T-helper 1 cell treated with Interleukin-12 subunit alpha and Interleukin-12 subunit beta and Interleukin-4 antibody, amounts not matched to agents 30 μg/mL and 1 μg/mL, for 36 hours (primary cell): ENCODE data around the gene GAREM1.
"Not testable (repeated sequence)": the region's sequence is repeated elsewhere in the genome, so short reads cannot be mapped to it uniquely, and the experiment has no call there.

ENCODE experiments used
- H3K27ac Mint-ChIP-seq: one replicate; pipeline ENCODE4 v1.8.0; 2021; ENCODE audit warnings: mild to moderate bottlenecking, mixed read lengths
- H3K27me3 Mint-ChIP-seq: one replicate; pipeline ENCODE4 v1.8.0; 2021; ENCODE audit warnings: low read depth, mixed read lengths
- H3K36me3 Mint-ChIP-seq: one replicate; pipeline ENCODE4 v1.8.0; 2021; ENCODE audit warnings: low read depth, mixed read lengths
- H3K4me1 Mint-ChIP-seq: one replicate; pipeline ENCODE4 v1.8.0; 2021; ENCODE audit warnings: low read depth, mixed read lengths
- H3K4me3 Mint-ChIP-seq: one replicate; pipeline ENCODE4 v1.8.0; 2021; ENCODE audit warnings: mild to moderate bottlenecking, moderate library complexity, mixed read lengths
- H3K9me3 Mint-ChIP-seq: one replicate; pipeline ENCODE4 v1.8.0; 2021; ENCODE audit warnings: mixed read lengths

The GAREM1 gene

DNA sequence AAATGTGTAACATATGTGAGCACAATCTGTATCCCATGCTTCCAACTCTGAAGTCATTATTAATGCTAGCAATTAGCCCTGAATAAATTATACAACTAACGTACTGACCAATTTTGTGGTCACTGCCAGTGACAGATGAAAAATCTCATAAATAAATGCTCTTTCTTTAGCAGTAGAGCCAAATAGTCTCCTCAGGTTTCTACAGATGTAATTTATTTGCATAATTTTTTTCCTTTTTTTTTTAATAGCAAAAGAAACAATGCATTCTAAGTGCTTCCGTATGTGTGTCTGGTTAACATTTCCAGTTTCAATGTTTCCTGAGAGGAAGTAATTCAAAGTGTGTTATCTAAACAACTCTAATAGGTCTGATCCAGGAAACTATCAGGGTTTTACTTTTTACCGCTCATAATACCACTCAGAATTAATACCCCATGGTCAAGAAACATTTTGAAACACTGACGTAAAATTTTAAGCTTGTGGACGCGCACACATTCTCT is 172.5 kb downstream of the GAREM1 start:
- Mint-ChIP-seq H3K36me3 (no peaks in the 10 kb centered on the region), H3K9me3 (no peaks in the 10 kb centered on the region), H3K27ac (no peak overlapping the region), H3K27me3 (no peaks in the 10 kb centered on the region), H3K4me1 (peaks cover 2% of the 10 kb centered on the region), H3K4me3 (no peak overlapping the region)

GRCh38 chr18:32297579-32298170 is 173.0 kb downstream of the GAREM1 start:
- H3K4me1 Mint-ChIP-seq, result peaks cover 2% of the 10 kb centered on the region
- no peaks in the 10 kb centered on the region for H3K27me3 Mint-ChIP-seq
- no peak overlapping the region for H3K27ac Mint-ChIP-seq
- no peaks in the 10 kb centered on the region for H3K36me3 Mint-ChIP-seq
- no peak overlapping the region for H3K4me3 Mint-ChIP-seq
- H3K9me3 Mint-ChIP-seq, result no peaks in the 10 kb centered on the region

DNA sequence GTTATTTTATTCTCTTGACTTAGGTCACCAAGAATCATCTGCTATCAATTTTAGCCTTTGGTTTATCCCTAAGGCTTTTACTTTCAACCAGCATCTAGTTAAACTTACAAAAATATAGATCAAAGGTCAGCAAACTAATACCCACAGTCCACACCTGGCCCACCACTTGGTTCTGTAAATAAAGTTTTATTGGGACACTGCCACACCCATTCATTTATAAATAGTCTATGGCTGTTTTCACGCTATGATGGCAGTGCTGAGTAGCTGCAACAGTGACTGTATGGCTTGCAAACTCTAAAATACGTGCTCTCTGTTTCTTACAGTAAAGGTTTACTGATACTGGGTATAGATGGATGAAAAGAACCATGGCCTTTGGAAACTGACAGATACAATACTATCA is 173.8 kb downstream of the GAREM1 start:
- Mint-ChIP-seq H3K4me3 (no peak overlapping the region), H3K27ac (no peak overlapping the region), H3K36me3 (no peaks in the 10 kb centered on the region), H3K4me1 (no peaks in the 10 kb centered on the region), H3K27me3 (no peaks in the 10 kb centered on the region), H3K9me3 (no peaks in the 10 kb centered on the region)

DNA sequence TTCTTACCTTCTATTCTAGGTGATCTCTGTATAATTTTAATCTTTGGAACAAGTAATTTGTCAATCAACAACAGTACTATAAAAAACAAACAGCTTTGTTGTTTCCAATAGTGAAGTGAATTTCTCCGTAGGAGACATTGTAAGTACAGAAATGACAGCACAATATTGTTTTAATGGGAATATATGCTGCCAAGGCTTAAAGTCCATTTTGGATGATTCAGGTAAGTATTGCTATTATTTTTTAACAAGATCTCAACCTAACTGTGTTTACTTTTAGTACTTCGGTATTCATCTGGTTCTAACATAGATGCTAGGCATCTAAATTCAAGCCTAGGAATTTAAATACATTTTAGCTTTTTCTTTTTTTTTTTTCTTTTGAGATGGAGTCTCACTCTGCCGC is 175.1 kb downstream of the GAREM1 start:
- no peaks in the 10 kb centered on the region for H3K27me3 Mint-ChIP-seq
- no peak overlapping the region for H3K4me3 Mint-ChIP-seq
- H3K4me1 Mint-ChIP-seq, result no peaks in the 10 kb centered on the region
- no peak overlapping the region for H3K27ac Mint-ChIP-seq
- H3K9me3 Mint-ChIP-seq, result no peaks in the 10 kb centered on the region
- H3K36me3 Mint-ChIP-seq, result no peaks in the 10 kb centered on the region

GRCh38 chr18:32293107-32293506 is 177.6 kb downstream of the GAREM1 start:
- no peak overlapping the region for H3K4me3 Mint-ChIP-seq
- no peaks in the 10 kb centered on the region for H3K9me3 Mint-ChIP-seq
- H3K36me3 Mint-ChIP-seq, result no peaks in the 10 kb centered on the region
- H3K27me3 Mint-ChIP-seq, result no peaks in the 10 kb centered on the region
- H3K27ac Mint-ChIP-seq, result no peak overlapping the region
- no peaks in the 10 kb centered on the region for H3K4me1 Mint-ChIP-seq

DNA sequence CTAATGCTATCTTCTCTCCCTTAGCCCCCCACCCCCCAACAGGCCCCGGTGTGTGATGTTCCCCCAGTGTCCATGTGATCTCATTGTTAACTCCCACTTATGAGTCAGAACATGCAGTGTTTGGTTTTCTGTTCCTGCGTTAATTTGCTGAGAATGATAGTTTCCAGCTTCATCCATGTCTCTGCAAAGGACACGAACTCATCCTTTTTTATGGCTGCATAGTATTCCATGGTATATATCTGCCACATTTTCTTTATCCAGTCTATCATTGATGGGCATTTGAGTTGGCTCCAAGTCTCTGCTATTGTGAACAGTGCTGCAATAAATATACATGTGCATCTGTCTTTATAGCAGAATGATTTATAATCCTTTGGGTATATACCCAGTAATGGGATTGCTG is 179.1 kb downstream of the GAREM1 start:
- not testable (repeated sequence) for H3K27me3 Mint-ChIP-seq, H3K27ac Mint-ChIP-seq, H3K4me1 Mint-ChIP-seq, H3K9me3 Mint-ChIP-seq, H3K36me3 Mint-ChIP-seq, H3K4me3 Mint-ChIP-seq

- H3K4me1 Mint-ChIP-seq, result no peaks in the 10 kb centered on the region
- H3K27me3 Mint-ChIP-seq, result no peaks in the 10 kb centered on the region
- H3K9me3 Mint-ChIP-seq, result no peaks in the 10 kb centered on the region
- no peaks in the 10 kb centered on the region for H3K36me3 Mint-ChIP-seq
- H3K4me3 Mint-ChIP-seq, result no peak overlapping the region
- no peak overlapping the region for H3K27ac Mint-ChIP-seq
Measured at GRCh38 chr18:32290810-32291209, 179.9 kb downstream of the GAREM1 start.

DNA sequence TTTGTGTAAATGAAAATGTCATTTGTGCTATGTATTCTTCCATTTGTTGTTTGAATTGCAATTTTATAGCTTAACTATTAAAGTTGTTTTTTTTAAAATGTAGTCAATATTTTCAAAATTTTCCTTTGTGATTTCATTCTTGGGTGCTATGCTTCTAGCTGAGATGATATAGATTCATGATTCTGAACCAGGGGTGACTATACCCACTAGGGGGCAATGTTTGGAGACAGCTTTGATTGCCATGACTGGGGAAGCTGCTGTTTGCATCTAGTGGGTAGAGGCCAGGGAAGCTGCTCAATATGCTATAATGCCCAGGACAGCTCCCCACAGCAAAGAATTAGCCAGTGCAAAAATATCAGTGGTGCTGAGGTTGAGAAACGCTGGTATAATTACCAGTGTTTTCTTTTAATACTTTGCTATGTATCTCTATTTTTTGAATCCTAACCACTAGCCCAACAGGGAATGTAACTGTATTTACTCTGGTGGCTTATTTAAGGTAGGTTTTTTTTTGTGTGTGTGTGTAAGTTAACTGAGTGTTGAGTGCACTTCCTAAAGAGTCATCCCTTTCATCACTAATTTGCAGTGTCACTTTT is 181.1 kb downstream of the GAREM1 start:
- Mint-ChIP-seq H3K4me1 (no peaks in the 10 kb centered on the region), H3K27me3 (no peaks in the 10 kb centered on the region), H3K27ac (no peak overlapping the region), H3K9me3 (no peaks in the 10 kb centered on the region), H3K4me3 (no peak overlapping the region), H3K36me3 (no peaks in the 10 kb centered on the region)

- Mint-ChIP-seq H3K27me3 (no peaks in the 10 kb centered on the region), H3K4me1 (no peaks in the 10 kb centered on the region), H3K36me3 (no peaks in the 10 kb centered on the region), H3K27ac (no peak overlapping the region), H3K4me3 (no peak overlapping the region), H3K9me3 (no peaks in the 10 kb centered on the region)
Measured at GRCh38 chr18:32287873-32288272, 182.8 kb downstream of the GAREM1 start.

DNA sequence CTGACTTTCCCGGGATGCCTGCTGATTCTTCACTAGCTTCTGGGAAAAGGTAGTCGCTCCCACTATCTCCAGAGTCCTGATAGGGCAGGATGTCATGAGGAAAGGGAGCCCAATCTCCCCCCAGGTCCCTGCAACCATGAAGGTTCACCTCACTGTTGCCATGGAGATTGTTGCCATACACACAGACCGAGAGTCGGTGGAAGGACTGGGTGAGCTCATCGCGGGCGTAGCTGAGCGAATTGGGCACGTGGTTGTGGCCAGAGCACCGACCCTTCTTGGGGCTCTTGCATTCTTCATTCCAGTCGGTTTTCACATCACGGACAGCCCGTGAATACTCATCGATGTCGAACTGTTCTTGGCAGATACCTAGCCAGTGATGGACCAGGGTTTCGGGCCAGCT is 183.4 kb downstream of the GAREM1 start:
- Mint-ChIP-seq H3K9me3 (no peaks in the 10 kb centered on the region), H3K4me3 (no peak overlapping the region), H3K27ac (no peak overlapping the region), H3K4me1 (no peaks in the 10 kb centered on the region), H3K36me3 (no peaks in the 10 kb centered on the region), H3K27me3 (no peaks in the 10 kb centered on the region)

GRCh38 chr18:32286749-32287148 is 183.9 kb downstream of the GAREM1 start:
- Mint-ChIP-seq H3K9me3 (no peaks in the 10 kb centered on the region), H3K4me1 (no peaks in the 10 kb centered on the region), H3K36me3 (no peaks in the 10 kb centered on the region)

DNA sequence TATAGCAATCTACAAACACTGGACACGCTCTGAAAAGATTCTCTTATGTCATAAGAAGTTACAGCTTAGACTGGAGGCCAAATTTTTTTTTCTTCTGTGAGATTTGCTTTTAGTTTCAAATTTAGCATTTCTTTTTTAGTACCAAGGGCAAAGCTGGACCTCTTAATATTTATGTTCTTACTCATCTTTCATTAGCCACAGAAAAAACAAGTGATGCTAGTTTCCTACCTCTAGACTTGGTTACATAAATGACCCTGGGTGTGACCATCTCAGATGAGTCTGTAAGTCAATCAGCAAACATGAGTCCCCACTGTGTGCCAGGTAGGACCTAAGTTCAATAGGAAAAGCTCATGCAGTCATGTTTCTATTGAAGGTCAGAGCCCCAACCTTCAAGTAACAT is 186.4 kb downstream of the GAREM1 start:
- H3K9me3 Mint-ChIP-seq, result no peaks in the 10 kb centered on the region
- no peak overlapping the region for H3K4me3 Mint-ChIP-seq
- H3K27ac Mint-ChIP-seq, result no peak overlapping the region
- no peaks in the 10 kb centered on the region for H3K36me3 Mint-ChIP-seq
- H3K4me1 Mint-ChIP-seq, result no peaks in the 10 kb centered on the region
- H3K27me3 Mint-ChIP-seq, result no peaks in the 10 kb centered on the region

More at GRCh38 chr18:32286749-32287148, 183.9 kb downstream of the GAREM1 start:
- H3K4me3 Mint-ChIP-seq, result no peak overlapping the region
- H3K27me3 Mint-ChIP-seq, result no peaks in the 10 kb centered on the region
- no peak overlapping the region for H3K27ac Mint-ChIP-seq

DNA sequence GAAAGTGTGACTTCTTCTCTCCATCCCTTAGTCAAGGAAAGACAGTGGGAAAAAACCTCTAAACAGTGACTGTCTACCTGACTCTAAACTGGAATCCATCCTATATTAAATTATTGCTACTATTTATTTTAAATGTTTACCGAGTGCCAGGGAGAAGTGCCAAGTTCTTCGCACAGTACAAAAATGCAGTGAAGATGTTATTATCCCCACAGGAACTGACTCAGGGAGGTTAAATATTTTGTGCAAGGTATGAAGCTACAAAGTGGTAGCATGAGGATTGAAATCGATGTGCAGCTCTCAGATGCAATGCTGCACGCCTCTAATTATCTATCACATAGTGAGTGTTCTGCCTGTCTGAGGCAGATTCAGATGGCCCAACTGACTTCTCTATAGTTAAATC is 189.8 kb downstream of the GAREM1 start:
- Mint-ChIP-seq H3K36me3 (no peaks in the 10 kb centered on the region), H3K27ac (no peak overlapping the region), H3K27me3 (peaks cover 4% of the 10 kb centered on the region), H3K4me3 (no peak overlapping the region), H3K9me3 (no peaks in the 10 kb centered on the region), H3K4me1 (no peaks in the 10 kb centered on the region)

GRCh38 chr18:32280188-32280783 is 190.4 kb downstream of the GAREM1 start:
- Mint-ChIP-seq H3K27me3 (peaks cover 4% of the 10 kb centered on the region), H3K9me3 (no peaks in the 10 kb centered on the region), H3K4me3 (no peak overlapping the region), H3K4me1 (no peaks in the 10 kb centered on the region), H3K36me3 (no peaks in the 10 kb centered on the region), H3K27ac (no peak overlapping the region)

DNA sequence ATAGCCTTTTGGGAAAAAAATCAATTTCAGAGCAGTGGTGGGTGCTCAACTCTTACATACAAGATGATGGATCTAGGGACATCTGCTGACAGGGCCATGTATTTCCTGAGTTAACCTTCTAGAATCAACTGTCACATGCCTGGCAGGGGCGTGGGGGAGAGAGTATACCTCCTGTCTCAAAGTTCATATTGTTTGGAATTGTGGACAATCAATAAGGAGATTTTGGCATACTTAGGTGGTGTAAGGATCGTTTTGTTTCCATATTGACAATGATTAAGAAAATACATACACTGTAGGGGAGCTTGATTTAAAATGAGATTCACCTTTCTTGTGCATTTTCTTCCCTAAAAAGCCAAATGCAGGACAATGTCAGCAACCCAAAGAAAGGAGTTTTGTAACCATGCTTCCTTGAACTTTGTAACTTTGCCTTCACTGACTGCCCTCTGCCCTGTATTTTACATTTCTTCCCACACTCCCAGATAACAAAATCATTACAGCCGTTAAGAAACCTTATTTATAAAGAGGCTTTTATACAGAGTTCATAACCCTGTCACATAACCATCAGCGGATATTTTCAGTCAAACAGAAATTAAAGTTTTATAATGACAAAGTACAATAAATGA is 192.4 kb downstream of the GAREM1 start:
- Mint-ChIP-seq H3K4me1 (no peaks in the 10 kb centered on the region), H3K9me3 (no peaks in the 10 kb centered on the region), H3K27me3 (peaks cover 8% of the 10 kb centered on the region), H3K36me3 (no peaks in the 10 kb centered on the region), H3K4me3 (no peak overlapping the region), H3K27ac (no peak overlapping the region)
